GM23338 (cell line): ENCODE measurements around the gene ABCD1.

ENCODE experiments used
- CREB1 ChIP-seq: fragments of 250-450 bp; sonication (Bioruptor Pico); IDR thresholded peaks from 2 replicates; pipeline ENCODE4 v1.5.0; 2020; ENCODE audit warnings: low read depth, mild to moderate bottlenecking, moderate library complexity
- CTCF ChIP-seq, 2 experiments: fragments of 200-600 bp in 1 of 2; sonication (generic) in 1 of 2; conservative IDR thresholded peaks; 2 replicates each; pipeline versions ENCODE4 v1.5.1 to v1.6.1; 2016 to 2017; ENCODE audit warnings: antibody characterized with exemption in 2 of 2, low read depth in 2 of 2, mild to moderate bottlenecking in 2 of 2, moderate library complexity in 1 of 2
- ETS1 ChIP-seq: IDR thresholded peaks from 2 replicates; pipeline ENCODE4 v1.6.1; 2016; ENCODE audit warnings: antibody characterized with exemption
- EZH2 ChIP-seq: fragments of 200-600 bp; sonication (generic); IDR thresholded peaks from one replicate; pipeline ENCODE4 v1.8.0; 2017; ENCODE audit warnings: antibody characterized with exemption, mild to moderate bottlenecking, low read depth; ENCODE audit not compliant: unreplicated experiment
- EZH2phosphoT487 ChIP-seq: fragments of 200-600 bp; sonication (generic); IDR thresholded peaks from one replicate; pipeline ENCODE4 v1.8.1; 2018; ENCODE audit warnings: antibody characterized with exemption; ENCODE audit not compliant: unreplicated experiment
- JUNB ChIP-seq: IDR thresholded peaks from one replicate; pipeline ENCODE4 v1.6.1; 2016; ENCODE audit warnings: antibody characterized with exemption; ENCODE audit not compliant: unreplicated experiment
- NANOG ChIP-seq: IDR thresholded peaks from 2 replicates; pipeline ENCODE4 v1.6.1; 2016; ENCODE audit warnings: antibody characterized with exemption, borderline replicate concordance
- POLR2AphosphoS5 ChIP-seq: IDR thresholded peaks from 2 replicates; pipeline ENCODE4 v1.6.1; 2016; ENCODE audit warnings: antibody characterized with exemption, low read depth
- REST ChIP-seq: IDR thresholded peaks from one replicate; pipeline ENCODE4 v1.6.1; 2018; ENCODE audit warnings: antibody characterized with exemption; ENCODE audit not compliant: unreplicated experiment
- STAT1 ChIP-seq: IDR thresholded peaks from one replicate; pipeline ENCODE4 v1.6.1; 2016; ENCODE audit warnings: antibody characterized with exemption; ENCODE audit not compliant: unreplicated experiment
- ZNF114 ChIP-seq: fragments of 250-450 bp; sonication (Bioruptor Pico); IDR thresholded peaks from 2 replicates; pipeline ENCODE4 v1.5.0; 2020; ENCODE audit warnings: mild to moderate bottlenecking, moderate library complexity
- ZNF331 ChIP-seq: fragments of 250-450 bp; sonication (Bioruptor Pico); IDR thresholded peaks from 2 replicates; pipeline ENCODE4 v1.5.0; 2020; ENCODE audit warnings: low read depth, mild to moderate bottlenecking, moderate library complexity

GRCh38 chrX:153725039-153725831 lies 579 bp downstream of the ABCD1 start:
- TF ChIP-seq CTCF (conservative IDR thresholded peaks at IDR 0.05; ENCODE audit: low read depth in 2 of 2) (no peak), POLR2AphosphoS5 (no peak), EZH2phosphoT487 (no peak), EZH2 (no peak), REST (no peak), STAT1 (no peak), CREB1 (CRISPR knock-in tag) (no peak), ETS1 (no peak), NANOG (no peak), JUNB (no peak), ZNF331 (CRISPR knock-in tag) (no peak), ZNF114 (CRISPR knock-in tag) (no peak)
